HTERT RPE-1 (cell line): Measurements from ENCODE around the gene ATP10A.

ENCODE experiments used
- in situ Hi-C: fragments of 300-500 bp; cut with MboI; formaldehyde crosslinking; loops from 4 replicates; pipeline ENCODE4 v1.14.3; 2020; ENCODE audit warnings: low sequenced_read_pairs

ATP10A gene

DNA sequence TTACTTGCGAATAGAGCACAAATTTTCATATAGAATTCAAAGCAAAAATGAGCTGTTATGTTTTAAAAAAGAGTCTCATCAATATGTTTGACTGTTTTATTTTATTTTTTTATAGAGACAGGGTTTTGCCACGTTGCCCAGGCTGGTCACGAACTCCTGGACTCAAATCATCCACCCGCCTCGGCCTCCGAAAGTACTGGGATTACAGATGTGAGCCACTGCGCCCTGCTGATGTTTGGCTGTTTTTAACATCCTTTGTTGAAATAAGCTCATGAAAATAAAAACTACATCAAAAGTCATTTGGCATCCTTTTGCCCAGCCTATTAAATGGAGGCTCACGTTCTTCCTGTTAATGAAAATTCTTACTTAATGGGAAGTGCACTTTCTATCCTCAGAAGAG is 154.7 kb downstream of the ATP10A start:
- in situ Hi-C loops, result no loop called here

DNA sequence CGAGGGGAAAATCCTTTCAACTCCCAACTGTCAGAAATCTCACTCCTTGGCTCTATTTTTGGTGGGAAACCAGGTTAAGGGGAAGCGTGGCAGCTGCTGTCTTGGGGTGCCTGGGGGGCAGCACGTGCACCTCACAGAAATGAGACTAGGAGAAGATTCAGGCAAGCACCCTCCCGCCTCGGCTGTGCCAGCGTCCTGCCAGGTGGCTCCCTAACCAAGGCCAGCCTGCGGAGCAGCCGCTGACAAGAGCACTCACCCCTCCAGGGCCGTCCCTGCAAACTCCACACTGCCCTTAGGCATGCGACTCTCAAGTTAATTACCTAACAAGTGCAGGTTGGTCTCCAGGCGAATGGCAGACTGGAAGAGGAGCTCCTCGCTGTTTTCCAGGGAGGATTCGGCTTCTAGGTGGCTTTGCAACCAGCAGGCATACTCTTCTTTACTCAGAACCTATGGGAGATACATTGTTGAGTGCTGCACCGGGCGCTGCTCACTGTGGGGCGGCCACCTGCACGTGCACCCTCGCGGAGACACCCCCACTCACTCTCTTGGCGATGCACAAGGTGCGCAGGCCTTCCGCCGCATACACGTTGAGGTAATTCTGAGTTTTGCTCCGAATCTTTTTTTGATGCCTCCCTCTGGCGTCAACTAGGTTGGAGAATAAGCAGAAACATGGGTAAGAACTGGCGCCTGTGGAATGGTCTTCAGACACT is 155.3 kb downstream of the ATP10A start:
- in situ Hi-C loops, result no loop called here

DNA sequence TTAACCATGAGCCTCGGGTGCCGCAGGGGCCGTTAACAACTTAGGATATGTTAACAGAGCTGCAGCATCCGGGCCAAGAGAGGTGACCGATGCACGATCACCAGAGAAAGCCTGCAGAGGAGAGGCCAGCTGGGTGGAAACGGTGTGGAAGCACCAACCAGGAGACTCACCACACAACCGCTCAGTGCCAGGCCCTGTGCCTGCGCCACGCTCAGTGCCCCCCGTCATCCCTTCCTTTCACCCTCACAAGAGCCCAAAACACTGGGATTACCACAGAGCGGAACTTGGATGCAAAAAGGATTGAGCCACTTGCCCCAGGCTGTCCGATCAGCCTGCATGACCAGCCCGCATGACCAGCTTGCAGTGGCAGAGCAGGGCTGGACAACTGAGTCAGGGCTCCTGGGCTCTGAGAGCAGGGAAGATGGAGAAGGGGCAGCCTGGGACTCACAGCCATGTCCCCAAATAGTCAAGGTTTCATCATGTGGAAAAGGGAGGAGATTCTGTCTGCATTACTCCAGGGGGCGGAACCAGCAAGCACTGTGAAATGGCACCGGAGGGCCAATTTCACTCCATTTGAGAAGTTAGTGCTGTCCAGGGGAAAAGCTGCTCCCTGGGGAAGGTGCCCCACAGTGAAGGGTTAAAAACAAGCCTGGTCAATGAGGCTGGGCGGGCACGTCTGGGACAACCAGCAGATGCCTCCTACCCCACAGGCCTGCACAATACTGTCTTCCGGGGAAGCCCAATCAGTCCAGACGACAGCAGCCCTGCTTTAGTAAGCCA is 156.8 kb downstream of the ATP10A start:
- in situ Hi-C loops, result no loop called here

DNA sequence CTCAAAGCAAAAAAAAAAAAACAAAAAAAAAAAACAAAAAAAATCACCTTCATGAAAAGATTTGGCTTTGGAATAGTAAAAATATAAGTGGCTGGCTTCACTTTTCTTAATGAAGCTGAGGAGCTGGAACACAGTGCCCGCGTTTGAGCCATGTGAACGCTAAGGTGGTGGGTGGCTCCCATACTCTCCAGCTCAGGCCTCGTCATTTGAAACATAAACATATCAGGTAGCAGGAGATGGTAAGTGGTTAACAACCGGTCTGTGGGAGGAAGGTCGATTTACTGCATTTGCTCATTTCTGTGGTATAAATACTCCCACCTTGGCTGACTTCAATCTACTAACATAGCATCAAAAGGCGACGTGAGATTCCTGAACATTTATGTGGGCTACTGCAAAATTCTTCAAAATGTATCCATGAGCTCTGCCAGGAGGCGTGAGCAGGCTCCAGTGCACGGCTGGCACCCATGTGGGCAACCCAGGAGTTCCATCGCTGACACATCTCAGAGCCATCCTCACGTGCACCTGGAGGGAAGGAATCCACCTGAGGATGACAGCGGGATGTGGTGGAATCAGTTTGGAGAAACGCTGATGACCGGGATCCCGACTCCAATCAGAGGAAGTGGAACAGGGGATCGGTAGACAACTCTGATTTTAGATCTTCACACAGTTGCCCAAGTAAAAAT is 157.6 kb downstream of the ATP10A start:
- in situ Hi-C loops, result no loop called here

DNA sequence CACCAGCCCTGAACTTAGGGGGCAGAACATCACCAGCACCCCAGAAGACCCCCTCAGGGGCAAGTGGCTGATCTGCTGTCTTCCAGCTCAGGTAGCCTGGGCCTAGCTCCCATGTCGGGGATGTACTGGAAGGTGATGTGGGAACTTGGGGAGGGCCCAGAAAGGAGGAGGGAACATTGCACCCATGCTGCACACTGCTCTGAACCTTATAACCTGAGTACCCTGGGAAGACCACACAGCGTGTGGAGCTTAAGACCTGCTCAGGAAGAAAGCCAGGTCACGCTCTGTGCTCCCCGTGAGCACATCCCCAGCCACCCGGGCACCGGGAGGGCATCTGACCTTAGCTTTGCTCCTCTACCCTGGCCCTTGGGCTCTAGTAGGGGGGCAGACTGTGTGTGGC is 159.4 kb downstream of the ATP10A start:
- in situ Hi-C loops, result no loop called here

DNA sequence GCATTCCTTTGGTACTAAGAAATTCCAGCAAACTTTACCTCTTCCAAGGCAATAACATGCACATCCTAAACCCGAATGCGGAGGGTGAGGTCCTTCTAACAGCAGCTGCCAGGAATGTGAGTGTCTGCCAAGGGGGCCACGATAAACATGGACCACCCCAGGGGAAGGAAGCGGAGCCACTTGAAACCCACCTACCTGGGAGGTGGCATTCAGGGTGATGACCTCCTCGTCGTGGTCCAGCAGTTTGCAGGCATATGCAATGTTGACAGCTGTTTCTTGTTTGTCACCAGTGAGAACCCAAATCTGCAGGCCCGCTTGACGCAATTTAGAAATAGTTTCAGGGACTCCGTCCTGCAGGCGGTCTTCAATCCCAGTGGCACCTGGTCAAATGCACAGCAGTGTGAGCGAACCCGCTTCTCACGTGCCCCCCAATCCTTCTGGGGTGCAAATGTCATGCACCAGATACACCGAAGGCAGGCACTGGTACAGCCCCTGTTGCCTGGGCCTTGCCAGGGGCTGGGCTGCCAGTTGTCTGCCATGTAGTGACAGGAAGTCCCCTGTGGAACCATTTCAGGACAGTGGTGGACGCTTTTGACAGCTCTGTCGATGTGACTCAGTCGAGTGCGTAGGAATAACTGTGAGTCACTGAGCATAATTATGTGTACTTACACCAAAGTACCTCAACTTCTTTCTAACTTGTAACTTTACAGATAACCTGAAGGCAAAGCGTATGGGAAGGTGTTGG is 161.2 kb downstream of the ATP10A start:
- in situ Hi-C loops, result no loop called here

DNA sequence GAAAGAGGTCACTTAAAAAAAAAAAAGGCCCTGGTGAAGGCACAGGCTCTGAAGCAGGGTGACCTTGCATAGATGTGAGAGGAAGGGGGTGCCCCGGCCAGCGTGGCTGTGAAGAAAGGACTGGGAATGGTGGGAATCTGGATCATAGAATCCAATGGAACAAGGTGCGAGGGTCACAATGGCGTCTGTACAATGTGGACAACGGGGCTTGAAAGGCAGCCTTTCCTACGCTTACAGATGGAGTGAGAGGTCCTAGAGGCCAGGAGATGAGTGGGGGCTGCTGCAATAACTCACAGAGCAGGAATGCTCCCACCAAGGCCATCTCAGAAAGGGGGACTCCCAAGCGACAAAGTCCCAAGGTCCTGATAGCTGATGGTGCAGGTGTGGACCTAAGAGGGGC is 162.2 kb downstream of the ATP10A start:
- in situ Hi-C loops, result no loop called here

DNA sequence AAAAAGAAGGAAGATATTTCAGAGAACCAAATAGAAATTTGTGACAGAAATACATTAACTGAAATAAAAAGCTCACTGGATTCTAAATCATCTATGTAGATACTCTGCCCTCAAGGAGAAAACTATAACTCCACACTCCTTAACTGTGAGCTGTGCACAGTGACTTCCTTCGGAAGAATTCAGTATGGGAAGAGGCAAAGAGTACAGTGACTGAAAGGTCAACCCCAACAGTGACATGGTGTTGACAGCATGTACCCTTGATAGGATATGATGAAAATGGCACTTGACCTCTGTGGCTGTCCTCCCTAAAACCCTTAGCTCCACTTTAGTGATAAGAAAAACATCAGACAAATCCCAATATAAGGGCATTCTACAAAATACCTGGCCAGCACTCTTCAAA is 165.5 kb downstream of the ATP10A start:
- in situ Hi-C loops, result no loop called here

DNA sequence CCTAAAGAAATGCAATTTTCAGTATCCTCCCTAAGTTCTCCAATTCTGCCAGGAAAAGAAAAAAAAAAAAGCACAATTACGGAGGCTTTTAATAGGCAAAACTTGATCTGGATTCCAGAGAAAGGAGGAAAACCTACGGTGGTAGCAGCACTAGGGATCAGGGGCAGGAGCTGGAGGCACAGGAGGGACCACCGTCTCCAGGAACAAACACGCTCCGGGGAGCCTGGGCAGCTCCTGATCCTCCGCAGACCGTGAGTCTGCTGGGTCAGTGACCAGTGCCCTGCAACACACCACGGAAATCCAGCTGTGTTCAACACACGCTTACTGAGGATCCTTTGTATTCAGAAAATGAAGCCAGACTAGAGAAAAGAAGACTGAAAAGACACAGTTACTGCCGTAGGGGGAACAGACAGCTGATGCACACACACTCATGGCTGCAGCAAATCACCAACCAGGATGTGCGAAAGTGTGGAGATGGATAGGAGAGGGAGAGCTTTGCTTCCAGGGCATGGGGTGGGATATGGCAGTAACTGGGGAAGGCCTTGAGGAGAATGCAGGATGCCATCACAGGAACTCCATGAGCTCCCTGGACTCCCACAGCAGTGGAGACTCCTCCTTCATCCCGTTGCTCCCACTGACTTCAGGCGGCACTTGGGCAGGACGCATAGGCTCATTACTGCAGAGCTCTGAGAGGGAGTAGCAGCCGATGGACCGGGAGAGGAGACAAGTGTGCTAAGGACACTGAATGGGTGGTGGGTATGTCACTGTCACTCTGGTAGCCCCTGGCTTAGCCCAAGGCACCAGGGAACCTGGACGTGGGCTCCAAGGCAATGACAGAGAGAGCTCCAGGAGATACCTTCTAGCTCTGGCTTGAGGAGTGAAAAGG is 167.0 kb downstream of the ATP10A start:
- in situ Hi-C loops, result no loop called here

DNA sequence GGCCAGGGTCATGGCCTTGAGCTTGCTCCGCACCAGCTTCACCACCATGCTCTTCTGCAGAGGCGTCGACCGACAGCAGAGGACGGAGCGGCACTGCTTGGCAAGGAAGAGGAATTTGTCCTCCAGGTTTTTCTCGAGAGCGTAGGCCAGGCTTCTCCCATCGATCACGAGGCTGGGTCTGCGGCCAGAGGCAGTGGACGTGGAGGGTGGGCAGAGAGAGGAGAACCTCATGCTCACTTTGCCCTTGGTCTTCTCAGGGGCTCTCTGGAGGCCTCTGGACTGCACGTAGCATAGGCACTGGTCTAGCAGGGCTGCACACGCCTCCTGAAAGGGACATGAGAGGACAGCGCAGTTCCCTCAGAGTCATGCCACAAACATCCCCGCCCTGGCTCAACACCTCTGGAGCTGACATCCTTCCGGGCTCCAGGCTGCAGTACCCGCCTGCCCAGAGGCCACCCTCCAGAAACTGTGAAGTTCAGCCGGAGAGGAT is 168.3 kb downstream of the ATP10A start:
- in situ Hi-C loops, result no loop called here

DNA sequence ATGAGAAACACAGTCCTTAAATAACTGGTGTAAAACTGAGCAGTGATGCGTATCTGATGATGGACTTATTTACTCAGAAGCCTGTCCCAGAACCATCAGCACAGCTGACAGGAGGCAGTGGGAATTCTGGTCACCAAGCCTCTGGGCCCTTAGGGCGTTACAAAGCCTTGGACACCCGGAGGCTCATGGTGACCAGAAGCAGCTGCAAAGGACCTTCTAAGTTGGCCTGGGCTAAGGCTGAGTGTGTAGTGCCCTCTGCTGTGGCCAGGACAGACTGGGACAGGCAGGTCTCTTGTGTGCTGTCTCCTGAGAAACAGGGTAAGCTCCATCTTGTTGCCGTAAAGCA is 168.9 kb downstream of the ATP10A start:
- in situ Hi-C loops, result no loop called here

DNA sequence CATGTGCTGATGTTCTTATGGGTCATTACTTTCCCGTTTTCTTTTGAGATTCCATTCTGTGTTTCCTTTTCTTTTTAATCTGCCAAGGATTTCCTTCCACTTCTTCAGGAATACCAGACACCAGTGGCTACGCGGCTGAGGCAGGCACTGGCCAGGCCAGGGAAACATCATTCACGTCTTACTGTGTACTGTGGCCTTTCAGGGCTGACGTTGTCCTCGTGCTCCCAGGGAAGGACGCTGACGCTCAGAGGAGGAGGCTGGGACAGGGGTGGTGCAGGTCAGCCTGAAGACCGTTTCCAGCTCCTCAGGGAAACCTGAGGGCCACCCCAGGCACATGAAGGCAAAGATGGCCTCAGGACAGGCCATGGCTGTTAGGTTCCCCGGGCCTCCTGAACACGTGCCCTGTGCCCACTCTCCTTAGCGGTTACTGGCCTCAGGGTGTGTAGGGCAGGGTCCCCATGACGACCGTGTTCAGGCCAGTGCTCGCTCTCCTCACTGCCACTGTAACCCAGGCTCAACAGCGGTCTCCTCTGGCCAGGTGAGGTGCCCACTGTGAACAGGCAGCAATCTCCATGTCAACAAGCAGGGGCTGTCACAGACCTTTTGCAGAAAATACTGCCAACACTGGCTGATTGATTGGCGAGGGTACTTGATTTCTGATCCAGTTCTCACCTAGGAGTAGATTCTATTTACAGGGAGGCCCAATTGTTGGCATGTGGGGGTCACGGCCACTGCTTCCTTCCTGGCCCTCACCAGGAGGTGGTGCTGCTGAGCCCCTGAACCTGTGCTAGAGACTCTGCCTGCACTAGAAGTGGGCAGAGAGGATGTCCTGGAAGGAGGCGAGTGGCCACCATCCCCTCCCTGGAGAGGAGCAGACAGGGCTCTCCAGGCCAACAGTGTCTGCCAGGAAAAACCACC is 169.5 kb downstream of the ATP10A start:
- in situ Hi-C loops, result no loop called here

DNA sequence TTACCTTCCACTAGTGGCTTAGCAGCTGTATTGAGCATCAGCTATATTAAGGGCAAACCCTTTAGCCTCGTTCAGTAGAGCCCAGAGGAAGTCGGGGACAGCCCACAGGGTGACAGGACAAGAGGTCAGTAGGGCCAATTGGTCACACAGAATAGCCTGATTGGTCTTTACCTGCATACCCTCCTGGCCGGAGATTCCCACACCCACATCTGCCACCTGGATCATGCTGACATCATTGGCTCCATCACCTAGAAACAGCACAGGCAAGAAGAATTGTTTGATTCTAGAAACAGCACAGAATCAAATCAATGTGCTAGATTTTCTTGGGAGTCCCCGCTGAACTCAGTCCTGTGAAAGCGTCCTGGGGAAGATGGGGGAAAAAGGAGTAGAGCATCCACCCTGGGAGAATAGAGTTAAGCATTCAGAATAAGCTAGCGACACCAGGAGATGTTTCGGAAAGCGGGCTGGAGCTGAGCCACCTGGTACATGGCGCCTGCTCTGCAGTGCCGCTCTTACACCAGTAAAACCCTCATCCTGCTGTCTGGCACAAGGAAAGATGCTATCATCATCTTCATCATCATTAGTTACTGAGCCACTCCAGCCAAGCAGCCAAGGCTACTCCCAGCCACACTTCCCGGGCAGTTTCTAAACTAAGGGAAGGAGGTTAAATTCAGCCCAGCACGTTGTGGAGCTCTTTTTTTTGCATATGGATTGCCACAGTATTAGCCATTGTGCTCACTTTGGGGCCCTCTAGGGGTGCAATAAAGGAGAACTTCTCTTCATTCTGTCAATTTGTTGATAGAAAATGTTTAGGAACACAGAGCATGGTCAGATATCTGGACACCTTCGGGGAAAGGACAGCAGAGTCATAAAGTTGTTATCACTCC is 171.3 kb downstream of the ATP10A start:
- in situ Hi-C loops, result no loop called here

DNA sequence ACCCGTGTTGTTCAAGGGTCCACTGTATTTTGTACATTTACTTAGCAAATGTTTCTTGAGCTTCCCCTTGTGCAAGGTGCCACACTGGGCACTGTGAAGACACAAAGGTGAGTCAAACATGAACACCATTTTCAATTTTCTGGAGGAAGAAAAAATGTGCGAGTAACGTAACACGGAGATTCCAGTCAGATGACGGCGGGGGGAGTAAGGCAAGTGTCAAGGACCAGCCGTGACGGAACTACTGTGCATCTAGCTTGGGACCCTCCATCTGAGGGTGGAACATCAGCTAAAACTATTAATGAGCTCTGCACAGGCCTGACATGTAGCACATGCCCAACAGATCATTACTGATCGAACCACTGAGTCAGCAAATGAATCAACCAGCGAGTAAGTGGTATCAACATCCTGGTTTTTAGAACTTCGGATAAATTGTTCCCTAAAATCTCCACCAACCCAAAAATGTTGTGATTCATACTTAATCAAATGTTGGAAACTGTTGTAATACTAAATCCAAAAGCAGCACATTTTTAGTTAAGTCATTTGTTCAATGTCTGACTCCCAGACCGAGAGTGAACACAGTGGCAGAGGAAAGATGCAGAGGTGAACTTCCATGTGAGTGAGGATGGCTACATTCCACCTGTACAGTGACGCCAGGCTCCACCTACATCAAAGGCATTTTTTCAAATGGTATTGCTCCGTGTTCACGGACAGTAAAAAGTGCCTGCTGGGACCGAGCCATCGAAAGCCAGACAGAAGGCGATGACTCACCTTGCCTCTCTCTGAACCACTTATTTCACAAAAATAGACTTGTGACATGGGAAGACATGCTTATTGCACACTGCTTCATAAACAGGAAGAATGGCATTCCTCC is 172.2 kb downstream of the ATP10A start:
- in situ Hi-C loops, result no loop called here

DNA sequence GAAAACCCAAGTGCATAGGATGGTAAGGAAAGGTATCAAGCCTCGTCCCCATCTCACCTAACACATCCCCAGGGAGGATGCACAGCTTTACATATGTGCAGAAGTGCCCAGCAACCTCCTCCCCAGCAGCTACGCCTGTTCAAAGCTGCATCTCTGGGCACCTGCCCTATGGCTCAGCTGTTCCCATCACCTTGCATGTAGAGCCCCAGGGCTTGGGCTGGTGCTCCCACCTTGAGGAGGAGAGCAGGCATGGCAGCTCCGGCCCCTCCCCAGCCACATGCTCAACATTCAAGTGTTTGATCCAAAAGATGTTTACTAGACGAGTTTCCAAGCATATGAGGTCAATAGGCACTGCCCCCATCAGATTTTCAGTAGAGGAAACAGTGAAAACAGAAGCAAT is 173.5 kb downstream of the ATP10A start:
- in situ Hi-C loops, result no loop called here

DNA sequence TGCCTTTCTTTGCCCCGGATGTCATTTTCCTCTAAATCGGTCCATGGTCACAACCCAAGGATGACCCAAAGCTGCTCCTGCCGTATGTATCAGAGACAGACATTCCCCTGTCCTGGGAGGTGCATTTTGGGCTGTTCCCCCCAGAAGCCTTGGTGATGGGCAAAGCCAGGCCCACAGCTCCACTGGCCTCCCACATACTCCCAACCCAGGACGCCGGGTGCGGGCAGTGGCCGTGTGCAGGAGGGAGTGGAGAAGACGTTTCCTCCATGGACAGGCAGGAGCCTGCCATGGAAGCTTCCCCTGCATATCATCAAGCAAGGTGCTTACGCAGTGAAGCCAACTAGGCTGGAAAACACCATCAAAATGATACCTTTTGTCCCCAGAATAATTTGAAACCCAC is 175.0 kb downstream of the ATP10A start:
- in situ Hi-C loops, result no loop called here

DNA sequence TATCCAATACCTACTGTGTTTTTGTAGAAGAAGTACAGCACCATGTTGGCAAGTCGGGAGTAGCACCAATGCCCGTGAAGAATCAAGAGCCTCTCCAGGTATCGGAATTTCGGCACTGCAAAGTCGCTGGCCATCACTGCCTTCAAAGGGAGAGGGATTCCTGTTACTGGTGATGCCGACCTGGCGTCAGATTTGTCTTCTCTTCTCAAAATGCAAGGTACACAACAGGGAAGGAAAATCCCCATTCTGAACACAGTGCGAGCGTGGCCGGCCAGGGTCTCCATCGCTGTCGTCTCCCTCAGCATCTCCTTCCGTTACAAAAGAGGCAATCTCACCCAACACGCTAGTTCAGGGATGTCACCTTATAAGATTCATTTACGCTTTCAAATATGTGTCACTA is 175.4 kb downstream of the ATP10A start:
- in situ Hi-C loops, result no loop called here
